ENCODE results near the gene PRKCE.

- TF ChIP-seq POLR2AphosphoS5 (IDR thresholded peaks at IDR 0.05; ENCODE audit: borderline replicate concordance, low read depth, low read length) (no peak), EZH2 (IDR thresholded peaks at IDR 0.05) (no peak)
These were observed 336.4 kb downstream of the PRKCE start for GRCh38 chr2:45987856-45988255.
